Stimulated activated memory B cell treated with anti-CD40 and anti-IgM and Interleukin-4, amounts not matched to agents 10 μg/mL and 1 μg/mL and 100 μg/mL, for 72 hours (primary cell): ENCODE data around the gene CXCL10.
A peak's percentile ranks its signal among the peaks of the same experiment; 100 is the strongest.
"Not testable (repeated sequence)": the region's sequence is repeated elsewhere in the genome, so short reads cannot be mapped to it uniquely, and the experiment has no call there.

Experiments
- ATAC-seq: fragments of 150-1000 bp; cut with Tn5 transposase; 2 replicates; pipeline ENCODE4 v1.10.0; 2021
- H3K27ac Mint-ChIP-seq: one replicate; pipeline ENCODE4 v1.8.0; 2022; ENCODE audit warnings: mild to moderate bottlenecking, mixed read lengths
- H3K27me3 Mint-ChIP-seq: one replicate; pipeline ENCODE4 v1.8.0; 2022; ENCODE audit warnings: mixed read lengths
- H3K36me3 Mint-ChIP-seq: one replicate; pipeline ENCODE4 v1.8.0; 2022; ENCODE audit warnings: mixed read lengths
- H3K4me1 Mint-ChIP-seq: one replicate; pipeline ENCODE4 v1.8.0; 2022; ENCODE audit warnings: mixed read lengths
- H3K4me3 Mint-ChIP-seq: one replicate; pipeline ENCODE4 v1.8.0; 2022; ENCODE audit warnings: mild to moderate bottlenecking, moderate library complexity, mixed read lengths
- H3K9me3 Mint-ChIP-seq: one replicate; pipeline ENCODE4 v1.8.0; 2022; ENCODE audit warnings: mixed read lengths

The CXCL10 gene

GRCh38 chr4:76011018-76011670, 12.2 kb downstream of the CXCL10 start:
- no peaks in the 10 kb centered on the region for H3K9me3 Mint-ChIP-seq
- H3K27me3 Mint-ChIP-seq = no peaks in the 10 kb centered on the region
- H3K36me3 Mint-ChIP-seq = no peaks in the 10 kb centered on the region
- H3K4me3 Mint-ChIP-seq = peak overlapping the region; percentile 30
- H3K27ac Mint-ChIP-seq = peak overlapping the region; percentile 7
- peaks cover 47% of the 10 kb centered on the region for H3K4me1 Mint-ChIP-seq
- ATAC-seq = peak; percentile 2

- H3K36me3 Mint-ChIP-seq = no peaks in the 10 kb centered on the region
- H3K27me3 Mint-ChIP-seq = no peaks in the 10 kb centered on the region
- no peaks in the 10 kb centered on the region for H3K9me3 Mint-ChIP-seq
- H3K4me3 Mint-ChIP-seq = no peak overlapping the region
- no peak for ATAC-seq
- H3K4me1 Mint-ChIP-seq = peaks cover 43% of the 10 kb centered on the region
- H3K27ac Mint-ChIP-seq = no peak overlapping the region
Observed at GRCh38 chr4:76010576-76010975, 12.7 kb downstream of the CXCL10 start.

- no peak overlapping the region for H3K4me3 Mint-ChIP-seq
- no peaks in the 10 kb centered on the region for H3K9me3 Mint-ChIP-seq
- no peak overlapping the region for H3K27ac Mint-ChIP-seq
- H3K4me1 Mint-ChIP-seq = peaks cover 30% of the 10 kb centered on the region
- H3K36me3 Mint-ChIP-seq = no peaks in the 10 kb centered on the region
- ATAC-seq = no peak
- no peaks in the 10 kb centered on the region for H3K27me3 Mint-ChIP-seq
Observed at GRCh38 chr4:76009311-76009710, 14.0 kb downstream of the CXCL10 start.

- no peak within 1 kb of the TSS for H3K27ac Mint-ChIP-seq
- H3K4me1 Mint-ChIP-seq = peaks cover 13% of the 10 kb centered on the region
- no peaks in the 10 kb centered on the region for H3K9me3 Mint-ChIP-seq
- H3K27me3 Mint-ChIP-seq = no peaks in the 10 kb centered on the region
- no peak within 1 kb of the TSS for H3K4me3 Mint-ChIP-seq
- ATAC-seq = no peak
- H3K36me3 Mint-ChIP-seq = no peaks in the 10 kb centered on the region
Observed at GRCh38 chr4:76007089-76007862, 16.0 kb downstream of the CXCL10 start, which contains the start of gene CXCL9. CXCL9 (minus strand) TSS chr4:76007509; CDS start chr4:76007449, 60 bp downstream.

- no peak overlapping the region for H3K4me3 Mint-ChIP-seq
- no peaks in the 10 kb centered on the region for H3K9me3 Mint-ChIP-seq
- no peak overlapping the region for H3K27ac Mint-ChIP-seq
- no peak for ATAC-seq
- no peaks in the 10 kb centered on the region for H3K4me1 Mint-ChIP-seq
- H3K36me3 Mint-ChIP-seq = no peaks in the 10 kb centered on the region
- H3K27me3 Mint-ChIP-seq = no peaks in the 10 kb centered on the region
Observed at GRCh38 chr4:76003620-76004019, 19.7 kb downstream of the CXCL10 start.

- H3K9me3 Mint-ChIP-seq = no peaks in the 10 kb centered on the region
- ATAC-seq = no peak
- no peak overlapping the region for H3K4me3 Mint-ChIP-seq
- no peaks in the 10 kb centered on the region for H3K27me3 Mint-ChIP-seq
- no peaks in the 10 kb centered on the region for H3K36me3 Mint-ChIP-seq
- H3K4me1 Mint-ChIP-seq = no peaks in the 10 kb centered on the region
- no peak overlapping the region for H3K27ac Mint-ChIP-seq
Observed at GRCh38 chr4:76003035-76003434, 20.3 kb downstream of the CXCL10 start.

- H3K36me3 Mint-ChIP-seq = no peaks in the 10 kb centered on the region
- no peaks in the 10 kb centered on the region for H3K27me3 Mint-ChIP-seq
Observed at GRCh38 chr4:76002176-76002575, 21.1 kb downstream of the CXCL10 start.

GRCh38 chr4:76001700-76002099, 21.6 kb downstream of the CXCL10 start:
- H3K9me3 Mint-ChIP-seq = no peaks in the 10 kb centered on the region
- H3K4me3 Mint-ChIP-seq = no peak overlapping the region
- no peak overlapping the region for H3K27ac Mint-ChIP-seq
- no peaks in the 10 kb centered on the region for H3K27me3 Mint-ChIP-seq
- H3K36me3 Mint-ChIP-seq = no peaks in the 10 kb centered on the region
- H3K4me1 Mint-ChIP-seq = no peaks in the 10 kb centered on the region
- no peak for ATAC-seq

More at GRCh38 chr4:76002176-76002575, 21.1 kb downstream of the CXCL10 start:
- no peak overlapping the region for H3K27ac Mint-ChIP-seq
- H3K4me1 Mint-ChIP-seq = no peaks in the 10 kb centered on the region
- H3K4me3 Mint-ChIP-seq = no peak overlapping the region
- no peak for ATAC-seq
- no peaks in the 10 kb centered on the region for H3K9me3 Mint-ChIP-seq

GRCh38 chr4:76000279-76000678, 23.0 kb downstream of the CXCL10 start:
- H3K4me3 Mint-ChIP-seq = no peak overlapping the region
- H3K36me3 Mint-ChIP-seq = no peaks in the 10 kb centered on the region
- H3K27me3 Mint-ChIP-seq = no peaks in the 10 kb centered on the region
- H3K4me1 Mint-ChIP-seq = no peaks in the 10 kb centered on the region
- H3K9me3 Mint-ChIP-seq = no peaks in the 10 kb centered on the region
- ATAC-seq = no peak
- no peak overlapping the region for H3K27ac Mint-ChIP-seq

GRCh38 chr4:75998525-75999147, 24.7 kb downstream of the CXCL10 start:
- H3K27ac Mint-ChIP-seq, H3K27me3 Mint-ChIP-seq: not testable (repeated sequence)

GRCh38 chr4:75997946-75998345, 25.4 kb downstream of the CXCL10 start:
- no peaks in the 10 kb centered on the region for H3K27me3 Mint-ChIP-seq
- no peaks in the 10 kb centered on the region for H3K9me3 Mint-ChIP-seq
- H3K27ac Mint-ChIP-seq = no peak overlapping the region
- H3K36me3 Mint-ChIP-seq = no peaks in the 10 kb centered on the region
- no peak overlapping the region for H3K4me3 Mint-ChIP-seq
- H3K4me1 Mint-ChIP-seq = no peaks in the 10 kb centered on the region
- ATAC-seq = no peak

More at GRCh38 chr4:75998525-75999147, 24.7 kb downstream of the CXCL10 start:
- not testable (repeated sequence) for H3K4me3 Mint-ChIP-seq, H3K4me1 Mint-ChIP-seq, ATAC-seq, H3K36me3 Mint-ChIP-seq, H3K9me3 Mint-ChIP-seq

GRCh38 chr4:75997081-75997480, 26.2 kb downstream of the CXCL10 start:
- Mint-ChIP-seq H3K36me3 (no peaks in the 10 kb centered on the region), H3K4me1 (no peaks in the 10 kb centered on the region), H3K27ac (no peak overlapping the region), H3K9me3 (no peaks in the 10 kb centered on the region), H3K4me3 (no peak overlapping the region), H3K27me3 (no peaks in the 10 kb centered on the region)
- ATAC-seq = no peak

- Mint-ChIP-seq H3K4me1 (peaks cover 4% of the 10 kb centered on the region), H3K4me3 (no peak overlapping the region), H3K27me3 (no peaks in the 10 kb centered on the region), H3K27ac (no peak overlapping the region), H3K36me3 (no peaks in the 10 kb centered on the region), H3K9me3 (no peaks in the 10 kb centered on the region)
- no peak for ATAC-seq
Observed at GRCh38 chr4:75995727-75996126, 27.6 kb downstream of the CXCL10 start.

GRCh38 chr4:75992462-75992861, 30.8 kb downstream of the CXCL10 start:
- Mint-ChIP-seq H3K36me3 (peaks cover 12% of the 10 kb centered on the region), H3K9me3 (no peaks in the 10 kb centered on the region), H3K4me1 (peaks cover 27% of the 10 kb centered on the region), H3K27me3 (no peaks in the 10 kb centered on the region), H3K27ac (no peak overlapping the region), H3K4me3 (no peak overlapping the region)
- ATAC-seq = no peak

- Mint-ChIP-seq H3K4me1 (peaks cover 33% of the 10 kb centered on the region), H3K27me3 (no peaks in the 10 kb centered on the region), H3K27ac (peak overlapping the region; percentile 85), H3K4me3 (peak overlapping the region; percentile 92), H3K9me3 (no peaks in the 10 kb centered on the region), H3K36me3 (peaks cover 12% of the 10 kb centered on the region)
- ATAC-seq = no peak
Observed at GRCh38 chr4:75989846-75990528, 33.3 kb downstream of the CXCL10 start.
